PFSK-1 (cell line): Measurements from ENCODE around the gene DAO.

Experiments
- FOXP2 ChIP-seq: optimal IDR thresholded peaks from 2 replicates; pipeline ENCODE3; 2011; ENCODE audit warnings: borderline replicate concordance, control low read depth, inconsistent platforms; ENCODE audit not compliant: insufficient read depth; ENCODE audit errors: extremely low read length, extremely low read depth
- POLR2AphosphoS5 ChIP-seq: IDR thresholded peaks from 2 replicates; pipeline ENCODE4 v1.6.1; 2012; ENCODE audit warnings: low read depth, mild to moderate bottlenecking, control low read depth, low read length, moderate library complexity
- REST ChIP-seq, 2 experiments: IDR thresholded peaks; 2 replicates each; pipeline versions ENCODE4 v1.6.1 to v1.8.0; 2011 to 2012; ENCODE audit warnings: low read depth in 2 of 2, low read length in 2 of 2, control low read depth in 1 of 2, inconsistent platforms in 1 of 2, mild to moderate bottlenecking in 1 of 2, moderate library complexity in 1 of 2; ENCODE audit not compliant: insufficient read depth in 1 of 2
- SIN3A ChIP-seq: IDR thresholded peaks from 2 replicates; pipeline ENCODE4 v1.6.1; 2012; ENCODE audit warnings: mild to moderate bottlenecking, low read length, moderate library complexity, borderline replicate concordance; ENCODE audit not compliant: insufficient read depth
- TAF1 ChIP-seq: IDR thresholded peaks from 2 replicates; pipeline ENCODE4 v1.6.1; 2012; ENCODE audit warnings: low read length, control low read depth, borderline replicate concordance; ENCODE audit not compliant: insufficient read depth

DAO gene

GRCh38 chr12:108843187-108843586 is 36.7 kb upstream of the DAO start:
- TF ChIP-seq REST (IDR thresholded peaks at IDR 0.05; ENCODE audit: insufficient read depth in 1 of 2, low read depth in 2 of 2, low read length in 2 of 2) (no peak), FOXP2 (no peak), SIN3A (no peak), POLR2AphosphoS5 (no peak), TAF1 (no peak)

GRCh38 chr12:108845696-108846095 is 34.2 kb upstream of the DAO start:
- TF ChIP-seq REST (IDR thresholded peaks at IDR 0.05; ENCODE audit: insufficient read depth in 1 of 2, low read depth in 2 of 2, low read length in 2 of 2) (no peak), SIN3A (no peak), TAF1 (no peak), POLR2AphosphoS5 (no peak), FOXP2 (no peak)

GRCh38 chr12:108846290-108846701 is 33.6 kb upstream of the DAO start:
- TF ChIP-seq SIN3A (no peak), TAF1 (no peak)

- TF ChIP-seq REST (IDR thresholded peaks at IDR 0.05; ENCODE audit: insufficient read depth in 1 of 2, low read depth in 2 of 2, low read length in 2 of 2) (no peak), FOXP2 (no peak), TAF1 (no peak), SIN3A (no peak), POLR2AphosphoS5 (no peak)
Observed at GRCh38 chr12:108847705-108848104, 32.2 kb upstream of the DAO start.

GRCh38 chr12:108849660-108850059 is 30.2 kb upstream of the DAO start:
- no peak for TF ChIP-seq TAF1
- TF ChIP-seq SIN3A: no peak
- TF ChIP-seq REST (IDR thresholded peaks at IDR 0.05; ENCODE audit: insufficient read depth in 1 of 2, low read depth in 2 of 2, low read length in 2 of 2): no peak
- no peak for TF ChIP-seq FOXP2
- TF ChIP-seq POLR2AphosphoS5: no peak
